GM23338 (cell line): ENCODE measurements around the gene C2CD3. TPM values are rescaled to one million over a fixed set of nuclear protein-coding genes. Genes with fewer than 3 reads are reported as not detected.

Experiments used
- ATAC-seq: fragments of 200-7000 bp; cut with Tn5 transposase; 3 replicates; pipeline ENCODE4 v1.9.1; 2020
- DNase-seq: peaks from one replicate; pipeline ENCODE4 v3.0.0-alpha.2; 2015; ENCODE audit warnings: low spot score
- H2AFZ ChIP-seq: fragments of 200-600 bp; sonication (generic); 2 replicates; pipeline ENCODE4 v1.8.0; 2016; ENCODE audit warnings: antibody characterized with exemption, mild to moderate bottlenecking, moderate library complexity
- H3F3A ChIP-seq: fragments of 200-600 bp; sonication (generic); replicated peaks from 2 replicates; pipeline ENCODE4 v1.8.0; 2017; ENCODE audit warnings: antibody characterized with exemption, mixed run types, low read depth
- H3K27ac ChIP-seq: fragments of 200-600 bp; sonication (generic); 2 replicates; pipeline ENCODE4 v1.6.1; 2016; ENCODE audit warnings: low read depth
- H3K27me3 ChIP-seq: fragments of 200-600 bp; sonication (generic); 2 replicates; pipeline ENCODE4 v1.8.0; 2016; ENCODE audit warnings: mild to moderate bottlenecking, mixed run types, moderate library complexity; ENCODE audit not compliant: insufficient read depth
- H3K36me3 ChIP-seq: fragments of 200-600 bp; sonication (generic); 2 replicates; pipeline ENCODE4 v1.8.0; 2016; ENCODE audit warnings: mild to moderate bottlenecking; ENCODE audit not compliant: insufficient read depth
- H3K4me1 ChIP-seq: fragments of 200-600 bp; sonication (generic); 2 replicates; pipeline ENCODE4 v1.8.0; 2016; ENCODE audit warnings: mild to moderate bottlenecking, moderate library complexity; ENCODE audit not compliant: insufficient read depth
- H3K4me2 ChIP-seq: fragments of 200-600 bp; sonication (generic); 2 replicates; pipeline ENCODE4 v1.7.1; 2017; ENCODE audit warnings: mixed run types
- H3K4me3 ChIP-seq: fragments of 200-600 bp; sonication (generic); 2 replicates; pipeline ENCODE4 v1.6.1; 2016; ENCODE audit warnings: mixed run types
- H3K79me2 ChIP-seq: fragments of 200-600 bp; sonication (generic); replicated peaks from 2 replicates; pipeline ENCODE4 v1.8.0; 2017; ENCODE audit warnings: mild to moderate bottlenecking; ENCODE audit not compliant: insufficient read depth
- H3K9me2 ChIP-seq: fragments of 200-600 bp; sonication (generic); 2 replicates; pipeline ENCODE4 v1.8.0; 2017; ENCODE audit not compliant: insufficient read depth
- H4K20me1 ChIP-seq: fragments of 200-600 bp; sonication (generic); replicated peaks from 2 replicates; pipeline ENCODE4 v1.8.0; 2017; ENCODE audit warnings: mild to moderate bottlenecking; ENCODE audit not compliant: insufficient read depth
- H3K27ac Mint-ChIP-seq: 2 replicates; pipeline ENCODE4 v1.8.0; 2020; ENCODE audit warnings: inconsistent platforms, mild to moderate bottlenecking, moderate library complexity, mixed read lengths
- H3K27me3 Mint-ChIP-seq: 3 replicates; pipeline ENCODE4 v1.8.0; 2022; ENCODE audit warnings: low read depth, mild to moderate bottlenecking, moderate library complexity, mixed read lengths, inconsistent platforms; ENCODE audit not compliant: insufficient read depth, poor library complexity
- H3K36me3 Mint-ChIP-seq: 3 replicates; pipeline ENCODE4 v1.8.0; 2021; ENCODE audit warnings: low read depth, mild to moderate bottlenecking, inconsistent platforms, moderate library complexity, mixed read lengths
- H3K4me1 Mint-ChIP-seq: 3 replicates; pipeline ENCODE4 v1.8.0; 2020; ENCODE audit warnings: mild to moderate bottlenecking, inconsistent platforms, mixed read lengths
- H3K4me3 Mint-ChIP-seq: 3 replicates; pipeline ENCODE4 v1.8.0; 2021; ENCODE audit warnings: moderate library complexity, mild to moderate bottlenecking, inconsistent platforms, mixed read lengths
- H3K9me3 Mint-ChIP-seq: 3 replicates; pipeline ENCODE4 v1.8.0; 2020; ENCODE audit warnings: moderate library complexity, mild to moderate bottlenecking, inconsistent platforms, mixed read lengths
- CREB1 ChIP-seq: fragments of 250-450 bp; sonication (Bioruptor Pico); IDR thresholded peaks from 2 replicates; pipeline ENCODE4 v1.5.0; 2020; ENCODE audit warnings: low read depth, mild to moderate bottlenecking, moderate library complexity
- EZH2 ChIP-seq: fragments of 200-600 bp; sonication (generic); IDR thresholded peaks from one replicate; pipeline ENCODE4 v1.8.0; 2017; ENCODE audit warnings: antibody characterized with exemption, mild to moderate bottlenecking, low read depth; ENCODE audit not compliant: unreplicated experiment
- EZH2phosphoT487 ChIP-seq: fragments of 200-600 bp; sonication (generic); IDR thresholded peaks from one replicate; pipeline ENCODE4 v1.8.1; 2018; ENCODE audit warnings: antibody characterized with exemption; ENCODE audit not compliant: unreplicated experiment
- JUNB ChIP-seq: IDR thresholded peaks from one replicate; pipeline ENCODE4 v1.6.1; 2016; ENCODE audit warnings: antibody characterized with exemption; ENCODE audit not compliant: unreplicated experiment
- NANOG ChIP-seq: IDR thresholded peaks from 2 replicates; pipeline ENCODE4 v1.6.1; 2016; ENCODE audit warnings: antibody characterized with exemption, borderline replicate concordance
- STAT1 ChIP-seq: IDR thresholded peaks from one replicate; pipeline ENCODE4 v1.6.1; 2016; ENCODE audit warnings: antibody characterized with exemption; ENCODE audit not compliant: unreplicated experiment
- ZNF331 ChIP-seq: fragments of 250-450 bp; sonication (Bioruptor Pico); IDR thresholded peaks from 2 replicates; pipeline ENCODE4 v1.5.0; 2020; ENCODE audit warnings: low read depth, mild to moderate bottlenecking, moderate library complexity
- polyA plus RNA-seq: library from polyadenylated mRNA; unstranded; fragments of >200 nt; fragmentation: Nextera tagmentation; extraction: Ambion mirVana; gene quantifications from 2 replicates; pipeline ENCODE4 v1.2.1, GENCODE V29; 2016
- total RNA-seq: library from RNA; depleted of rRNA; stranded (reverse); fragments of >200 nt; shearing (Covaris generic); gene quantifications from 2 replicates; pipeline ENCODE4 v1.2.3, GENCODE V29; 2014
- TF ChIP-seq, protein P1 (sequence below): IDR thresholded peaks from 2 replicates; pipeline ENCODE4 v1.6.1; 2016; ENCODE audit warnings: antibody characterized with exemption
- TF ChIP-seq, protein P2 (sequence below): IDR thresholded peaks from one replicate; pipeline ENCODE4 v1.6.1; 2018; ENCODE audit warnings: antibody characterized with exemption; ENCODE audit not compliant: unreplicated experiment

C2CD3 gene
- total and polyA plus RNA-seq, 2 experiments from 2014 or later: 15.5 to 29.5 TPM

DNA sequence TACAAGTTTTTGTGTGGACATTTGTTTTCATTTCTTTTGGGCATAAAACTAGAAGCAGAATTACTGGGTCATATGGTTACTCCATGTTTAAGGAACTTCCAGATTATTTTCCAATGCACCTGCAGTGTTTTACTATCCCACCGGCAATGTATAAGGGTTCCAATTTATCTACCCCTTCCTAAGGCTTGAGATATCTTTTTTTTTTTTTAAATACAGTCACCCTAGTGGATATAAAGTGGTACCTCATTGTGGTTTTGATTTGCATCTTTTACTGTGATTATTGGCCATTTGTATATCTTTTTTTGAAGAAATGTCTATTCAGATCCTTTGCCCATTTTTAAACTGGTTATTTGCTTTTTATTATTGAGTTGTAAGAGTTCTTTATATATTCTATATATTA is 127.4 kb downstream of the C2CD3 start:
- Histone ChIP-seq H3K9me2 (no peaks in the 10 kb centered on the region), H3K27me3 (no peaks in the 10 kb centered on the region), H3K4me3 (no peak overlapping the region), H3K79me2 (no peaks in the 10 kb centered on the region), H2AFZ (no peak overlapping the region), H4K20me1 (no peaks in the 10 kb centered on the region), H3F3A (no peaks in the 10 kb centered on the region), H3K27ac (no peak overlapping the region), H3K36me3 (peaks cover 4% of the 10 kb centered on the region; the same call in 1 of the 2 replicates), H3K4me2 (no peak overlapping the region), H3K4me1 (0 out of 2 replicates have a peak, but pooled peaks cover 4% of the 10 kb centered on the region)
- H3K27me3 Mint-ChIP-seq: no peaks in the 10 kb centered on the region
- H3K27ac Mint-ChIP-seq: no peak overlapping the region
- peaks cover 7% of the 10 kb centered on the region; the same call in 1 of the 3 replicates for H3K36me3 Mint-ChIP-seq
- H3K4me3 Mint-ChIP-seq: no peak overlapping the region
- no peak for ATAC-seq
- H3K4me1 Mint-ChIP-seq: peaks cover 5% of the 10 kb centered on the region; the same call in 2 of the 3 replicates
- H3K9me3 Mint-ChIP-seq: no peaks in the 10 kb centered on the region
- TF ChIP-seq, protein P1, sequence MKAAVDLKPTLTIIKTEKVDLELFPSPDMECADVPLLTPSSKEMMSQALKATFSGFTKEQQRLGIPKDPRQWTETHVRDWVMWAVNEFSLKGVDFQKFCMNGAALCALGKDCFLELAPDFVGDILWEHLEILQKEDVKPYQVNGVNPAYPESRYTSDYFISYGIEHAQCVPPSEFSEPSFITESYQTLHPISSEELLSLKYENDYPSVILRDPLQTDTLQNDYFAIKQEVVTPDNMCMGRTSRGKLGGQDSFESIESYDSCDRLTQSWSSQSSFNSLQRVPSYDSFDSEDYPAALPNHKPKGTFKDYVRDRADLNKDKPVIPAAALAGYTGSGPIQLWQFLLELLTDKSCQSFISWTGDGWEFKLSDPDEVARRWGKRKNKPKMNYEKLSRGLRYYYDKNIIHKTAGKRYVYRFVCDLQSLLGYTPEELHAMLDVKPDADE: no peak
- TF ChIP-seq, protein P2, sequence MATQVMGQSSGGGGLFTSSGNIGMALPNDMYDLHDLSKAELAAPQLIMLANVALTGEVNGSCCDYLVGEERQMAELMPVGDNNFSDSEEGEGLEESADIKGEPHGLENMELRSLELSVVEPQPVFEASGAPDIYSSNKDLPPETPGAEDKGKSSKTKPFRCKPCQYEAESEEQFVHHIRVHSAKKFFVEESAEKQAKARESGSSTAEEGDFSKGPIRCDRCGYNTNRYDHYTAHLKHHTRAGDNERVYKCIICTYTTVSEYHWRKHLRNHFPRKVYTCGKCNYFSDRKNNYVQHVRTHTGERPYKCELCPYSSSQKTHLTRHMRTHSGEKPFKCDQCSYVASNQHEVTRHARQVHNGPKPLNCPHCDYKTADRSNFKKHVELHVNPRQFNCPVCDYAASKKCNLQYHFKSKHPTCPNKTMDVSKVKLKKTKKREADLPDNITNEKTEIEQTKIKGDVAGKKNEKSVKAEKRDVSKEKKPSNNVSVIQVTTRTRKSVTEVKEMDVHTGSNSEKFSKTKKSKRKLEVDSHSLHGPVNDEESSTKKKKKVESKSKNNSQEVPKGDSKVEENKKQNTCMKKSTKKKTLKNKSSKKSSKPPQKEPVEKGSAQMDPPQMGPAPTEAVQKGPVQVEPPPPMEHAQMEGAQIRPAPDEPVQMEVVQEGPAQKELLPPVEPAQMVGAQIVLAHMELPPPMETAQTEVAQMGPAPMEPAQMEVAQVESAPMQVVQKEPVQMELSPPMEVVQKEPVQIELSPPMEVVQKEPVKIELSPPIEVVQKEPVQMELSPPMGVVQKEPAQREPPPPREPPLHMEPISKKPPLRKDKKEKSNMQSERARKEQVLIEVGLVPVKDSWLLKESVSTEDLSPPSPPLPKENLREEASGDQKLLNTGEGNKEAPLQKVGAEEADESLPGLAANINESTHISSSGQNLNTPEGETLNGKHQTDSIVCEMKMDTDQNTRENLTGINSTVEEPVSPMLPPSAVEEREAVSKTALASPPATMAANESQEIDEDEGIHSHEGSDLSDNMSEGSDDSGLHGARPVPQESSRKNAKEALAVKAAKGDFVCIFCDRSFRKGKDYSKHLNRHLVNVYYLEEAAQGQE: no peak
- no peak for TF ChIP-seq NANOG
- no peak for DNase-seq

DNA sequence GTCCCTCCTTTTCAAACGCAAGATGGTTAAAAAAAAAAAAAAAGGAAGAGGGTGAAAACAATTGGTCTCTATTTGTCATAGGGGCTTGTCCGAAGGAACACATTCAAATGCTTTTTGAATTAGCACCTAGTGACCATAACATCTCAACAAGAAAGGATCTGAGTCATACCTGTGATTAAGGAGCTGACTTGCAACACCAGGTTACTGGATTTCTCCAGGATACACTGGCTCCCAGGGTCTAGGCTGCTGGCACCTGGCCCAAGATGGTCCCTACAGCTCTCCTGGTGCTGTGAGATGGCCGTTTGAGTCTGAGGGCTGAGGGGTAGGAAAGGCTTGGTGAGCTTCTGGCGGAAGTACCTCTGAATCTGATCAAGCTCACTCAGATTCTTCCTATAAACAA is 133.5 kb downstream of the C2CD3 start:
- H3K4me1 Mint-ChIP-seq: no peaks in the 10 kb centered on the region
- no peaks in the 10 kb centered on the region for H3K9me2 ChIP-seq
- H2AFZ ChIP-seq: no peak overlapping the region
- H3F3A ChIP-seq: no peaks in the 10 kb centered on the region
- no peaks in the 10 kb centered on the region for H3K79me2 ChIP-seq
- no peak overlapping the region for H3K4me3 ChIP-seq
- H3K27me3 ChIP-seq: no peaks in the 10 kb centered on the region
- peaks cover 4% of the 10 kb centered on the region; the same call in 1 of the 2 replicates for H3K36me3 ChIP-seq
- H3K4me3 Mint-ChIP-seq: no peak overlapping the region
- H3K27ac Mint-ChIP-seq: no peak overlapping the region
- DNase-seq (no peak), ATAC-seq (no peak)
- H3K36me3 Mint-ChIP-seq: peaks cover 7% of the 10 kb centered on the region; the same call in 2 of the 3 replicates
- no peaks in the 10 kb centered on the region for H3K27me3 Mint-ChIP-seq
- H3K9me3 Mint-ChIP-seq: no peaks in the 10 kb centered on the region
- no peak overlapping the region for H3K27ac ChIP-seq
- no peaks in the 10 kb centered on the region for H4K20me1 ChIP-seq
- H3K4me1 ChIP-seq: no peaks in the 10 kb centered on the region
- H3K4me2 ChIP-seq: no peak overlapping the region
- TF ChIP-seq, protein P2: no peak
- TF ChIP-seq CREB1 (CRISPR knock-in tag): no peak
- no peak for TF ChIP-seq JUNB
- no peak for TF ChIP-seq EZH2phosphoT487
- no peak for TF ChIP-seq STAT1
- TF ChIP-seq, protein P1: no peak
- no peak for TF ChIP-seq ZNF331 (CRISPR knock-in tag)
- TF ChIP-seq EZH2: no peak
